Spinal cord (tissue), 10 donors: ENCODE data around the gene PNPLA7. TPM values are rescaled to one million over a fixed set of nuclear protein-coding genes. Genes with fewer than 3 reads are reported as not detected.
"Not testable (repeated sequence)": the region's sequence is repeated elsewhere in the genome, so short reads cannot be mapped to it uniquely, and the experiment has no call there.

Source experiments
- DNase-seq, 6 donors: peaks; one replicate each; pipeline versions ENCODE4 v3.0.0 to v3.0.0-alpha.2; 2013 to 2015; ENCODE audit warnings: low spot score in 6 of 6, low read depth in 4 of 6
- H3K27ac ChIP-seq: one replicate; pipeline ENCODE4 v1.5.1; 2013; ENCODE audit warnings: low read depth, low read length, control low read depth
- H3K27me3 ChIP-seq: one replicate; pipeline ENCODE4 v1.6.1; 2013; ENCODE audit warnings: low read length; ENCODE audit not compliant: control insufficient read depth, insufficient read depth
- H3K36me3 ChIP-seq: one replicate; pipeline ENCODE4 v1.6.1; 2013; ENCODE audit warnings: low read length; ENCODE audit not compliant: control insufficient read depth, insufficient read depth
- H3K4me1 ChIP-seq: one replicate; pipeline ENCODE4 v1.6.1; 2013; ENCODE audit warnings: low read length; ENCODE audit not compliant: control insufficient read depth, insufficient read depth
- H3K4me3 ChIP-seq: one replicate; pipeline ENCODE4 v1.5.1; 2013; ENCODE audit warnings: low read depth, low read length, control low read depth
- H3K9me3 ChIP-seq: one replicate; pipeline ENCODE4 v1.6.1; 2013; ENCODE audit warnings: low read length; ENCODE audit not compliant: control insufficient read depth, insufficient read depth
- WGBS: methylation state at CpG from one replicate; pipeline ENCODE4 v1.1.5; 2013; ENCODE audit warnings: missing lambda C conversion rate; ENCODE audit not compliant: insufficient coverage; 5-methylcytosine and 5-hydroxymethylcytosine counted together
- polyA plus RNA-seq, 2 donors: library from polyadenylated mRNA; unstranded; fragments of 120-200 nt; gene quantifications; one replicate each; pipeline ENCODE4 v1.2.1, GENCODE V29; 2013; ENCODE audit not compliant: insufficient read length in 2 of 2
- total RNA-seq, 2 donors: library from RNA; depleted of rRNA in 1 of 2; stranded (reverse); fragments of 120-200 nt in 1 of 2; fragments of >200 nt in 1 of 2; gene quantifications; one replicate each; pipeline versions ENCODE4 v1.2.3 to v1.2.4, GENCODE V29; 2013 to 2014
- donor health status: healthy.

Gene PNPLA7
- total and polyA plus RNA-seq, 4 donors, result 0.89 to 6.6 (median 4.4) TPM

DNA sequence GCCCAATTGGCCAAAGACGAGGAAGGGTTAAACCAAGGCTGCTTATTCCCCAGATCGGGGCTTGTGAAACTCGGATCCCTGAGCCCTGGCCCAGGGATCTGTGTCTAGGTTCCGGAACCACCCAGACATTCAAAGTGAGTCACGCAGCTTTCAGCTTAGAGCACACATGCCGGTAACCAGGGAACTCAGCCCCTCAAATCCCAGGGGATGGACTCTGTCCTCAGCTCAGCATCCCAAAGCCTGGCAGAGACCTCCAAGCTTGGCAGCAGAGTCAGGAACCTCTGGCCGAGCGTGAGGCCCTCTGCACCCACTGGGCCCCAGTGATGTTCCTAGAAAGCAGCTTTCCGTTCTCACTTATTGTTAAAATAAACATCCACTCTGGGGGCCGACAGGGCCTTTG, 5.1 kb downstream of the PNPLA7 start:
- Histone ChIP-seq H3K4me1 (peaks cover 15% of the 10 kb centered on the region), H3K27me3 (no peaks in the 10 kb centered on the region), H3K9me3 (no peaks in the 10 kb centered on the region), H3K4me3 (no peak overlapping the region), H3K27ac (no peak overlapping the region), H3K36me3 (peaks cover 44% of the 10 kb centered on the region)
- WGBS, result 84% methylated on average over 8 of the region's 10 CpGs
- DNase-seq, result no peak

DNA sequence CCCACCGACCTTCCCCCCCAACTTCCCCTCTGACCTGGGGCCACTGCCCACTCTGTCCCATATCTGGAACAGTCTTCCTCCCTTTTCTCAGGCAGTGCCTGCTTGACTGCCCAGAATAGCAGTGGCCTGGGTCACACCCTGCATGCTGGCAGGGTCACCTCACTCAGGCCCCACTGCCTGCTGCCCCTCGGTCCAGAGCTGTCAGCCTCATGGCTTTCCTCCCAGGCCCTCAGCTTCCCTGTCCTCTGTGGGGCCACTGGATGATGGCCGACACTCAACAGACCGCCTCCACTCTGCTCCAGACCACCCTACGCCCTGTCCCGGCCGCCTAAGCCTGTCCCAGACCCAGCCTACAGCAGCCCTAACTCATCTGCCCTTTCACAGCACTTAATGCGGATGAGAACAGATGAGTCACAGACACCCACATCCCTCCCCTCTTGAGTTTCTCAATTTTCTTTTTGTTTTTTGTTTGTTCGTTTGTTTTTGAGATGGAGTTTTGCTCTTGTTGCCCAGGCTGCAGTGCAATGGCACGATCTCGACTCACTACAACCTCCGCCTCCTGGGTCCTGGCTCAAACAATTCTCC, 5.9 kb downstream of the PNPLA7 start:
- H3K4me1 ChIP-seq, result peaks cover 9% of the 10 kb centered on the region
- no peak overlapping the region for H3K27ac ChIP-seq
- WGBS, result 85% methylated on average over 8 of the region's 12 CpGs
- no peaks in the 10 kb centered on the region for H3K27me3 ChIP-seq
- H3K4me3 ChIP-seq, result no peak overlapping the region
- no peak for DNase-seq
- no peaks in the 10 kb centered on the region for H3K9me3 ChIP-seq
- H3K36me3 ChIP-seq, result peaks cover 45% of the 10 kb centered on the region

DNA sequence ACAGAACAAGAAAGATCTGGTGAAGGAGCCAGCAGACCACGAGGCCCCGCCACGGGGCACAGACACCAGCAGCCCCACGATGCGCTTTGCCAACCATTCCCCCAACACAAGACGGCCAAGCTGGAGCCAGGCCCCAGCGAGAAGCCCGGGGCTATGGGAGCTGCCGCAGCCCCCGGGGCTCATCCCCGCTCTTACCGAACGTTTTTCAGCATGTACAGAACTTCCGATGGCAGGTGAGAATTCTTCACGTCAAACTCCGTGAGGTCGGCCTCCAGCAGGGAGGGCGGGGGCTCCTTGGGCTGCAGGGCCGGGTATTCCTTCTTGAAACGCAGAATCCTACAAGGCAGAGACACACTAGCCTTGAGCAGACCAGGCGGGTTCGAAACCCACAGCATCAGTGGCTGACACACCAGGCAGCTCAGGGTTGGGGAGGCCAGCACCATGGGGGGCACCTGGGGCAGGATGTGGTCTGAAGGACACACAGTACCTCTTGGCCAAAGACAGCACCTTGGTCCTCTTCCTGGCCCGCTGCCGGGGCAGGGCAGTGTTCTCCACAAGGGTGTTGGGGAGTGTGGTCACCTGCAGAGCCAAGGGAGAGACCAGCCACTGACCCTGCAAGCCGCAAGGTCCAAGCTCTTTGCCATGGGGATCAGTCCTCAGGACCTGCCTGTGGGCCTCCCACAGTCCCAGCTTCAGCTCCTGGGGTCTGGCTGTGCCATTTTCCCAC, 6.8 kb downstream of the PNPLA7 start:
- DNase-seq, result no peak
- no peaks in the 10 kb centered on the region for H3K27me3 ChIP-seq
- H3K4me3 ChIP-seq, result no peak overlapping the region
- H3K9me3 ChIP-seq, result no peaks in the 10 kb centered on the region
- peaks cover 9% of the 10 kb centered on the region for H3K4me1 ChIP-seq
- 91% methylated on average over 25 of the region's 25 CpGs for WGBS
- H3K27ac ChIP-seq, result no peak overlapping the region
- peaks cover 45% of the 10 kb centered on the region for H3K36me3 ChIP-seq

DNA sequence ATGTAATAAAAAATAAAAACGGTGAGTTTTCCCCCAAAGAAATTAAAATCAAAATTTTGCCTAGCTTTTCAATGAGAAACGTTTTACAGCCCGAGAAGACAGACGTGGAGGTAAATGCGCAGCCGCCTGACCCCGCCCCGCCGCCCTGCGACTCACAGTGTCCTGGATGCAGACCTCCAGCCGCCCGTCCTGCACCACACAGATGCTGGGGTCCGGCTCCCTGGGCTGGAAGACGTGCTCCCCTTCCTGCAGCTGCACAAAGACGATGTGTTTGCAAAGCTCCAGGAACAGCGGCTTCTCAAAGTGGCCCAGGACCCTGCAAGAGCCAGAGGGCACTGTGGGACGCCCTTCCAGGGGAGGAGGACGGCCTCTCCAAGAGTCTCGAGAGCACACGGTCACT, 7.7 kb downstream of the PNPLA7 start:
- Histone ChIP-seq H3K36me3 (peaks cover 49% of the 10 kb centered on the region), H3K4me1 (peaks cover 9% of the 10 kb centered on the region), H3K4me3 (no peak overlapping the region), H3K9me3 (no peaks in the 10 kb centered on the region), H3K27me3 (no peaks in the 10 kb centered on the region), H3K27ac (no peak overlapping the region)
- DNase-seq, result no peak
- WGBS, result 78% methylated on average over 19 of the region's 20 CpGs

DNA sequence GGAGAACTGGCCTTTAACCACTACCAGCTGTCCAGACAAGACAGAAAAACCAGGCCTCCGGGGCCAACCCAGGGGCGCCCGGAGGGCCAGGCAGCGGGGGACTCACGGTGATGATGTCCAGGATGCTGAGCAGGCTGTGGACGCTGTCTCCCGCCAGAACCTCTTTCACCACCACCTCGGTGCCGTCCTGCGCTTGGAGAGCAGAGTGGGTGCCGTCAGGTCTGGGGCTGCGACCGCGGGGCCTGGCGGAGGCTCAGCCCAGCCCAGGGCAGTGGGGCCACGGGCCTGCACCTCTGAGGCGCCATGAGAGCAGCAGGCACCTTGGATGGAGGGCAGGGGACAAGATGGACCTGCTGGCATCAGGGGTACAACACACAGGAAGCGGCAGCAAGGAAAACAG, 9.7 kb downstream of the PNPLA7 start:
- Histone ChIP-seq H3K9me3 (no peaks in the 10 kb centered on the region), H3K27ac (no peak overlapping the region), H3K4me3 (no peak overlapping the region), H3K4me1 (peaks cover 9% of the 10 kb centered on the region), H3K27me3 (no peaks in the 10 kb centered on the region), H3K36me3 (peaks cover 40% of the 10 kb centered on the region)
- no peak for DNase-seq
- 90% methylated on average over 17 of the region's 18 CpGs for WGBS

DNA sequence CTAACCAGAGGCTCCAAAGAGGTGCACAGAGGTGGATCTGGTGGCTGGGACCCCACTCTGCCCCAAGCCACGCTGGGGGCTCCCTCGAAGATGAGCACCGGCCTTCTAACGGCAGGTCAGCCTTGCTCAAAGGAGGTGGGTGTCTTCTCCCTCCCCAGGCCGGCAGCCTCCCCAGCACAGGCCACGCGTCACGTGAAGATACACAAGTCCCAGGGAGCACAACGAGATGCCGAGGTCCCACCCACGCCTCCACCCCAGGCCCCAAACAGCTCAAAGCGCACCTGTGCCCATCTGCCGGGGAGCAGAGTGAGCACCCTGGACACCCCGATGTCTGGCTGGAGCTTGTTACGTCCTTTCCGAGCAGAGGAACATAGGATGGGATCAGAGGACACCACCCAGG, 12.1 kb downstream of the PNPLA7 start:
- no peaks in the 10 kb centered on the region for H3K9me3 ChIP-seq
- H3K4me1 ChIP-seq, result peaks cover 6% of the 10 kb centered on the region
- peaks cover 31% of the 10 kb centered on the region for H3K36me3 ChIP-seq
- H3K27me3 ChIP-seq, result no peaks in the 10 kb centered on the region
- WGBS, result 96% methylated on average over 16 of the region's 16 CpGs
- no peak overlapping the region for H3K4me3 ChIP-seq
- no peak overlapping the region for H3K27ac ChIP-seq
- DNase-seq, result no peak

DNA sequence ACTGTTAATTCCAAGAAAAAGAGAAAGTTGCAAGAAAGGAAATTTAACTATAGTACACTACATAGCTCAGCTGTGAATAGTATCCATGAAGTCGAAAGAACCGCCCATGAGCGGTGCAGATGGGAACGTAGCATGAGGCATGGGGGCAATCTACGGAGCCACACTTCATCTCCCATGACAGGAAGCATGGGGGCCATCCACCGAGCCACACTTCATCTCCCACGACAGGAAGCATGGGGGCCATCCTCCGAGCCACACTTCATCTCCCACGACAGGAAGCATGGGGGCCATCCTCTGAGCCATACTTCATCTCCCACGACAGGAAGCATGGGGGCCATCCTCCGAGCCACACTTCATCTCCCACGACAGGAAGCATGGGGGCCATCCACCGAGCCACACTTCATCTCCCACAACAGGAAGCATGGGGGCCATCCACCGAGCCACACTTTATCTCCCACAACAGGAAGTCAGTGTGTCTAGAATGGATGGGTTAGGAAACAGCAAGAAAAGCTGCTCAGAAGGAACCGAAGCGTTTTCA, 13.5 kb downstream of the PNPLA7 start:
- peaks cover 23% of the 10 kb centered on the region for H3K36me3 ChIP-seq
- not testable (repeated sequence) for H3K27me3 ChIP-seq, H3K4me1 ChIP-seq, DNase-seq, H3K9me3 ChIP-seq, H3K27ac ChIP-seq, H3K4me3 ChIP-seq
- 94% methylated on average over 13 of the region's 16 CpGs for WGBS

DNA sequence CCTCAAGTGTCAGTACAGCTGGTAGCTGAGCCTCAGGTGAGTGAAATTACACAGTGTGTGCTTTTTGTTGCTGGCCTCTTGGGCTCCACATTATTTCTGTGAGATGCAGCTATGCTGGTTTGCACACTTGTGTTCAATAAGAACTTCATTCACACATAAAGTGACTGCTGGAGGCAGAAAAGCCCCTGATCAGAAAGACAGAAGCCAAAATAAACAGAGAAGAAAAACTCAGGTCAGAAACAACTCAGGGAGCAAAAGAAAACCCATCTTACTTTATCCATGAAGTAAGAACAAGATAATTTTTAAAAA, 15.1 kb downstream of the PNPLA7 start:
- H3K36me3 ChIP-seq, result peaks cover 11% of the 10 kb centered on the region
- H3K4me3 ChIP-seq, result no peak overlapping the region
- no peaks in the 10 kb centered on the region for H3K27me3 ChIP-seq
- H3K9me3 ChIP-seq, result no peaks in the 10 kb centered on the region
- H3K4me1 ChIP-seq, result peaks cover 9% of the 10 kb centered on the region
- DNase-seq, result no peak
- H3K27ac ChIP-seq, result no peak overlapping the region

DNA sequence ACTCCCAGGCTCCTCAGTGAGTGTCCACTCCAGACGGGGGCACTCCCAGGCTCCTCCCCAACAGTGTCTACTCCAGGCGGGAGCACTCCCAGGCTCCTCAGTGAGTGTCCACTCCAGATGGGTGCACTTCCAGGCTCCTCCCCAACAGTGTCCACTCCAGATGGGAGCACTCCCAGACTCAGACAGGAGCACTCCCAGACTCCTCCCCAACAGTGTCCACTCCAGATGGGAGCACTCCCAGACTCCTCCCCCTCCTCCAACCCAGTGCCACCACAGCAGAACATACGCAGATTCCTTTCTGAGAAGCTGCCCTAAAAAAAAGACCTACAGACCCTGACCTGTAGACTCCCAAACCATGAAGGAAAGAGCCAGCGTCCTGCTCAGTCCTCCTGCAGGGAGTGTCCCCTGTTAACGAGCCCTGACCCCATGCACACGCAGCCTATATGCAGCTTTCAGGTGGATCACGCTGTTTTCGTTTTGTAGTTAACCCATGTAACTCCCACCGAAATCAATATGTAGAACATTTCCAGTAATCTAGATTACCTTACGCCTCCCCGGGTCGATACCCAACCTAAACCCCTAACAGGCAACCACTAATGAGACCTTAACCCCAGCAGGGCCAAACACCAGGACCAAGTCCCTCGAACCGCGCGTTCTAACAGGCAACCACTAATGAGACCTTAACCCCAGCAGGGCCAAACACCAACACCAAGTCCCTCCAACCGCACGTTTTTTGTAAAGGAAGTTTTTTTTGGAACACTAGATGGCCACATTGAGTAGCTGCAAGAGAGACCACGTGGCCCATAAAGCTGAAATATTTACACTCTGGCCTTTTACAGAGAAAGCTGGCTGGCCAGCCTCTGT, 15.7 kb downstream of the PNPLA7 start:
- Histone ChIP-seq H3K27ac (no peak overlapping the region), H3K27me3 (no peaks in the 10 kb centered on the region)
- DNase-seq, result peak in 2 of 6 donors; percentile 76 to 84

More for the DNA sequence above, 15.7 kb downstream of the PNPLA7 start:
- peaks cover 9% of the 10 kb centered on the region for H3K4me1 ChIP-seq
- H3K36me3 ChIP-seq, result peaks cover 10% of the 10 kb centered on the region
- no peak overlapping the region for H3K4me3 ChIP-seq
- no peaks in the 10 kb centered on the region for H3K9me3 ChIP-seq
- 74% methylated on average over 17 of the region's 19 CpGs for WGBS
